D721Med (cell line): ENCODE results near the gene ZNF573.

ENCODE experiments used
- DNase-seq: peaks from one replicate; pipeline ENCODE4 v3.0.0; 2011; ENCODE audit warnings: low spot score; ENCODE audit not compliant: insufficient read length
- FAIRE-seq: peaks from 2 replicates; lab custom pipeline; 2011; peaks lifted over from hg19 to GRCh38; lab: Jason Lieb, UNC
- CTCF ChIP-seq: IDR thresholded peaks from 2 replicates; pipeline ENCODE4 v1.5.1; 2012; ENCODE audit warnings: mild to moderate bottlenecking, control low read depth; ENCODE audit not compliant: insufficient read depth; ENCODE audit errors: missing control alignments

Gene ZNF573

GRCh38 chr19:37719111-37719926 is 60.1 kb downstream of the ZNF573 start, which contains the start of gene ZNF607:
ZNF607 (minus strand) TSS chr19:37719761; CDS start chr19:37711618, 8,143 bp downstream.
- FAIRE-seq (peak; percentile 90), DNase-seq (peak; percentile 69)
- peak; percentile 52 for TF ChIP-seq CTCF

GRCh38 chr19:37718304-37718703 is 61.1 kb downstream of the ZNF573 start:
- FAIRE-seq (no peak), DNase-seq (no peak)
- TF ChIP-seq CTCF = no peak

GRCh38 chr19:37716140-37716539 is 63.2 kb downstream of the ZNF573 start:
- no peak for FAIRE-seq

GRCh38 chr19:37706052-37706605 is 73.3 kb downstream of the ZNF573 start:
- no peak for TF ChIP-seq CTCF
- FAIRE-seq (no peak), DNase-seq (no peak)

More at GRCh38 chr19:37716140-37716539, 63.2 kb downstream of the ZNF573 start:
- no peak for DNase-seq
- no peak for TF ChIP-seq CTCF

GRCh38 chr19:37699057-37699456 is 80.3 kb downstream of the ZNF573 start:
- no peak for TF ChIP-seq CTCF
- DNase-seq (no peak), FAIRE-seq (no peak)

- FAIRE-seq = no peak
- no peak for TF ChIP-seq CTCF
- DNase-seq = no peak
Observed at GRCh38 chr19:37698216-37698615, 81.2 kb downstream of the ZNF573 start.
